ENCODE results near the gene RGS11. TPM values are rescaled to one million over a fixed set of nuclear protein-coding genes. Genes with fewer than 3 reads are reported as not detected.

RGS11 gene
- total RNA-seq, 4 donors from 2014 or later = 0.88 to 4.8 (median 2.6) TPM

GRCh38 chr16:228852-229730, 46.7 kb downstream of the RGS11 start, which contains the start of gene LUC7L:
LUC7L (minus strand) TSS chr16:229449; CDS start chr16:229339, 110 bp downstream.
- H3K4me1 ChIP-seq = peaks cover 6 to 29% (median 16%) of the 10 kb centered on the region in 3 donors
- no peaks in the 10 kb centered on the region for H3K9me3 ChIP-seq
- no peaks in the 10 kb centered on the region for H3K27me3 ChIP-seq
- intact Hi-C loops (cut with DNase I) = no loop called here
- peak in 3 of 4 donors; percentile 31 to 95 (median 81) for TF ChIP-seq POLR2A (IDR thresholded peaks at IDR 0.05)
- TF ChIP-seq CTCF (IDR thresholded peaks at IDR 0.05) = peak in 1 of 6 experiments; percentile 8
- H3K36me3 ChIP-seq = peaks cover 0 to 39% (median 25%) of the 10 kb centered on the region in 3 donors
- peak within 1 kb of the TSS; percentile 94 to 99 (median 96) for H3K27ac ChIP-seq
- H3K4me3 ChIP-seq = peak within 1 kb of the TSS; percentile 78 to 98 (median 83)
- DNase-seq = no peak
- WGBS, 2 donors = 4 to 8% methylated on average over 10 to 26 of the region's 88 CpGs

GRCh38 chr16:228151-228851, 47.4 kb downstream of the RGS11 start:
- DNase-seq = no peak

DNA sequence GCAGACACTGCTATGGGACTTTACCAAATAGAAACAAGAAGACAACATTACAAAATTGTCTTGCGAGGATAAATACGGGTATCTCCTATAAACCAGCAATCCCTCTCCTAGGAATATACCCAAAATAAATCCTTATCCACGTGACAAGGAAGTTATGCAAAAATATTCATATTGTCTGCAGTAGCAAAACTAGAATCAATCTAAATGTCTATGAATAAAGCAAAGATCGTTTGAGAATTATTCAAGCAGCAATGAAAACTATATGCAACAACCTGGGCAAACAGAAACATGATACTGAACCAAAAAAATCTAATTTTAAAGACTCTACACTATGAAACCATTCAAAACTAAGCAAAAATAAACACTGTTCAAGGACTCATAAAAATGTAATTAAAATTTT, 55.7 kb downstream of the RGS11 start:
- Histone ChIP-seq H3K4me1 (peaks cover 0 to 6% (median 0%) of the 10 kb centered on the region in 3 donors), H3K9me3 (no peaks in the 10 kb centered on the region), H3K27ac (no peak overlapping the region), H3K36me3 (peaks cover 27 to 100% (median 39%) of the 10 kb centered on the region in 3 donors), H3K27me3 (no peaks in the 10 kb centered on the region), H3K4me3 (no peak overlapping the region)
- intact Hi-C loops (cut with DNase I) = no loop called here
- TF ChIP-seq CTCF (IDR thresholded peaks at IDR 0.05) = no peak
- no peak for TF ChIP-seq POLR2A (IDR thresholded peaks at IDR 0.05)
- DNase-seq = no peak
- WGBS, 2 donors = 66 to 69% methylated on average over 4 of the region's 4 CpGs

More at GRCh38 chr16:228151-228851, 47.4 kb downstream of the RGS11 start:
- WGBS, 2 donors = 10 to 14% methylated on average over 5 to 9 of the region's 9 CpGs
- TF ChIP-seq POLR2A (IDR thresholded peaks at IDR 0.05) (no peak), CTCF (IDR thresholded peaks at IDR 0.05) (no peak)
- Histone ChIP-seq H3K27ac (peak overlapping the region; percentile 94 to 99 (median 96)), H3K36me3 (peaks cover 0 to 47% (median 33%) of the 10 kb centered on the region in 3 donors), H3K9me3 (no peaks in the 10 kb centered on the region), H3K4me3 (peak overlapping the region; percentile 78 to 98 (median 83)), H3K4me1 (peaks cover 6 to 27% (median 16%) of the 10 kb centered on the region in 3 donors), H3K27me3 (no peaks in the 10 kb centered on the region)
- intact Hi-C loops (cut with DNase I) = no loop called here

Other genes with a start within 250 kb of the RGS11 start
- 1 to 10 TPM; 3.1 to 8.6 (median 4.8) TPM for gene POLR3K, start 222.3 kb downstream of the RGS11 start, total RNA-seq
- gene SNRNP25, start 222.1 kb downstream of the RGS11 start, total RNA-seq = 10 to 100 TPM; 12.4 to 30.0 (median 17.9) TPM
- gene RHBDF1, start 203.3 kb downstream of the RGS11 start, total RNA-seq = 10 to 100 TPM; 13.3 to 38.3 (median 24.2) TPM
- gene MPG, start 197.7 kb downstream of the RGS11 start, total RNA-seq = 10 to 100 TPM; 47.4 to 72.1 (median 68.3) TPM
- gene NPRL3, start 137.3 kb downstream of the RGS11 start, total RNA-seq = 10 to 100 TPM; 14.5 to 28.0 (median 18.8) TPM
- not detected for gene HBZ, start 123.3 kb downstream of the RGS11 start, total RNA-seq
- not detected for gene HBM, start 110.0 kb downstream of the RGS11 start, total RNA-seq
- 1 to 10 TPM in 2 of 4 donors, not detected in 2; 4.7 to 5.0 TPM for gene HBA2, start 103.1 kb downstream of the RGS11 start, total RNA-seq
- 10 to 100 TPM in 1 of 4 donors, 1 to 10 TPM in 1, not detected in 2; 1.0 to 12.9 TPM for gene HBA1, start 99.3 kb downstream of the RGS11 start, total RNA-seq
- not detected for gene HBQ1, start 95.5 kb downstream of the RGS11 start, total RNA-seq
- 10 to 100 TPM; 33.5 to 74.2 (median 46.5) TPM for gene LUC7L, start 46.5 kb downstream of the RGS11 start, total RNA-seq
- gene FAM234A, start 41.1 kb downstream of the RGS11 start, total RNA-seq = 100 to 1,000 TPM in 1 of 4 donors, 10 to 100 TPM in 3; 16.5 to 147 (median 60.0) TPM
- not detected for gene ARHGDIG, start 4.6 kb upstream of the RGS11 start, total RNA-seq
- not detected for gene PDIA2, start 7.2 kb upstream of the RGS11 start, total RNA-seq
- gene AXIN1, start 76.8 kb upstream of the RGS11 start, total RNA-seq = 10 to 100 TPM; 17.8 to 32.2 (median 22.2) TPM
- 10 to 100 TPM; 57.9 to 68.2 (median 63.0) TPM for gene MRPL28, start 94.6 kb upstream of the RGS11 start, total RNA-seq
- 10 to 100 TPM; 23.5 to 31.7 (median 27.6) TPM for gene PGAP6, start 106.0 kb upstream of the RGS11 start, total RNA-seq
- gene NME4, start 121.3 kb upstream of the RGS11 start, total RNA-seq = 10 to 100 TPM; 20.7 to 48.3 (median 25.3) TPM
- 10 to 100 TPM; 13.6 to 19.6 (median 17.0) TPM for gene DECR2, start 125.9 kb upstream of the RGS11 start, total RNA-seq
- 10 to 100 TPM in 2 of 4 donors, 1 to 10 TPM in 2; 8.0 to 25.6 (median 10.1) TPM for gene RAB11FIP3, start 149.7 kb upstream of the RGS11 start, total RNA-seq

All from esophagus squamous epithelium (tissue), 5 donors.